ENCODE measurements around the gene POLE. TPM values are rescaled to one million over a fixed set of nuclear protein-coding genes. Genes with fewer than 3 reads are reported as not detected.
A peak's percentile ranks its signal among the peaks of the same experiment; 100 is the strongest.

The POLE gene
- total RNA-seq, 3 donors from 2014 or later (not counting 1 experiment from before 2014, with no cell fraction given) = 58.7 to 66.0 (median 65.0) TPM

DNA sequence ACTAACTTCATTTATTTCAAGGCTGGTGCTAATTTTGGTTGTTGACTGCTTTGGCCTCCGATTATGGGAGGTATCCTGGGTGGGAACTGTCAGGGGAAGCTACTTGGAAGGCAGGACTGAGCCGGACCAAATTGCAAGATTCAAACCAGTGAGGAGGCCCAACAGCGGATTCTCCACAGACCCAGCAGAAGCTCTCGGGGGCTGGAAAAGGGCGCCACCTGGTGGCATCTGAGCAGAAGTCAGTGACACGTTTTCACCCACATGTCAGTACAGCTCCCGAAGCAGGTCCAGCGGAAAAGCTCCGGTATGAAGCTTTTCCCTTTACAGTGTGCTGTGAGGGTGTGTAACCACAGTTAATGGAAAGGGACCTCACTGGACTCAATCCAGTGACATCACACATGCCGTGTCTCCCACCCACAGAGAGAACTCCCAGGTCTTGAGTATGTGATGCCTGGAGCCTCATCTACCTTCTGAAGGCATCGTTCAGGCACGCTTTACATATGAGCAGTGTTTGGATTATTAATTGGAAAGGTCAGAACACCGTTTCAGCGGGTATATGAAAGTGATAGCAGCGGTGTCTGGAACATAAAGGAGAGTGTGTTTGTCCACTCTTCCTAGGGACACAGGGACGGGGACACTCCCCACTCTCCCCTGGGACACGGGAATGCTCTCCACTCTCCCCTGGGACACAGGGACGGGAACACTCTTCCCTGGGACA, 72.1 kb downstream of the POLE start:
- Mint-ChIP-seq H3K4me3 (no peak overlapping the region), H3K9me3 (no peaks in the 10 kb centered on the region), H3K27ac (no peak overlapping the region), H3K27me3 (ENCODE audit: low read depth in 2 of 2) (peaks cover 32 to 39% of the 10 kb centered on the region in 2 donors), H3K36me3 (no peaks in the 10 kb centered on the region), H3K4me1 (peaks cover 10 to 16% of the 10 kb centered on the region in 2 donors)
- Histone ChIP-seq H3K9me3 (ENCODE audit: control insufficient read depth, insufficient read depth, low read length) (peaks cover 12% of the 10 kb centered on the region), H3K4me1 (ENCODE audit: control insufficient read depth, insufficient read depth, low read length) (peaks cover 10% of the 10 kb centered on the region), H3K27ac (ENCODE audit: low read length) (no peak overlapping the region), H3K4me3 (ENCODE audit: low read length) (no peak overlapping the region), H3K36me3 (ENCODE audit: control insufficient read depth, insufficient read depth, low read length) (no peaks in the 10 kb centered on the region), H3K27me3 (ENCODE audit: control insufficient read depth, insufficient read depth, low read length) (peaks cover 27% of the 10 kb centered on the region)
- ATAC-seq (peak; percentile 82 to 94 (median 93)), DNase-seq (peak; percentile 77 to 91)
- TF ChIP-seq, protein P1, sequence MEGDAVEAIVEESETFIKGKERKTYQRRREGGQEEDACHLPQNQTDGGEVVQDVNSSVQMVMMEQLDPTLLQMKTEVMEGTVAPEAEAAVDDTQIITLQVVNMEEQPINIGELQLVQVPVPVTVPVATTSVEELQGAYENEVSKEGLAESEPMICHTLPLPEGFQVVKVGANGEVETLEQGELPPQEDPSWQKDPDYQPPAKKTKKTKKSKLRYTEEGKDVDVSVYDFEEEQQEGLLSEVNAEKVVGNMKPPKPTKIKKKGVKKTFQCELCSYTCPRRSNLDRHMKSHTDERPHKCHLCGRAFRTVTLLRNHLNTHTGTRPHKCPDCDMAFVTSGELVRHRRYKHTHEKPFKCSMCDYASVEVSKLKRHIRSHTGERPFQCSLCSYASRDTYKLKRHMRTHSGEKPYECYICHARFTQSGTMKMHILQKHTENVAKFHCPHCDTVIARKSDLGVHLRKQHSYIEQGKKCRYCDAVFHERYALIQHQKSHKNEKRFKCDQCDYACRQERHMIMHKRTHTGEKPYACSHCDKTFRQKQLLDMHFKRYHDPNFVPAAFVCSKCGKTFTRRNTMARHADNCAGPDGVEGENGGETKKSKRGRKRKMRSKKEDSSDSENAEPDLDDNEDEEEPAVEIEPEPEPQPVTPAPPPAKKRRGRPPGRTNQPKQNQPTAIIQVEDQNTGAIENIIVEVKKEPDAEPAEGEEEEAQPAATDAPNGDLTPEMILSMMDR (IDR thresholded peaks at IDR 0.05) = peak; percentile 86
- intact Hi-C loops (cut with micrococcal nuclease) = loop anchor here (1.0 kb wide), 2 partner anchors 200 to 461 kb away; no protein-coding TSS in a partner anchor
- 27% methylated on average over 18 of the region's 18 CpGs for WGBS (ENCODE audit: insufficient coverage)

DNA sequence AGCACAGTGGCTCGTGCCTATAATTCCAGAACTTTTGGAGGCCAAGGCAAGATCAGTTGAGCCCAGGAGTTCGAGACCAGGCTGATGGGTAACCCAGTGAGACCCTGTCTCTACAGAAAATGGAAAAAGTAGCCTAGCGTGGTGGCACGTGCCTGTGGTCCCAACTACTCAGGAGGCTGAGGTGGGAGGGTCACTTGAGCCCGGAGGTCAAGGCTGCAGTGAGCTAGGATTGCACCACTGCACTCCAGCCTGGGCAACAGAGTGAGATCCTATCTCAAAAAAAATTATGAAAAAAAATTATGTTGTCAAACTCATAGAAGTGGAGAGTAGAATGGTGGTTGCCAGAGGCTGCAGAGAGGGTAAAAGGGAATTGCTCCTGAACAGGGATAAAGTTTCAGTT, 73.1 kb downstream of the POLE start:
- intact Hi-C loops (cut with micrococcal nuclease) = no loop called here
- no peaks in the 10 kb centered on the region for H3K36me3 ChIP-seq (ENCODE audit: control insufficient read depth, insufficient read depth, low read length)
- DNase-seq = no peak
- Mint-ChIP-seq H3K4me3 (no peak overlapping the region), H3K9me3 (no peaks in the 10 kb centered on the region), H3K4me1 (peaks cover 10 to 17% of the 10 kb centered on the region in 2 donors), H3K27me3 (ENCODE audit: low read depth in 2 of 2) (peaks cover 32 to 39% of the 10 kb centered on the region in 2 donors), H3K36me3 (no peaks in the 10 kb centered on the region), H3K27ac (no peak overlapping the region)
- H3K27me3 ChIP-seq (ENCODE audit: control insufficient read depth, insufficient read depth, low read length) = peaks cover 30% of the 10 kb centered on the region
- no peak overlapping the region for H3K4me3 ChIP-seq (ENCODE audit: low read length)
- TF ChIP-seq, protein P1 (IDR thresholded peaks at IDR 0.05) = no peak
- H3K27ac ChIP-seq (ENCODE audit: low read length) = no peak overlapping the region
- 76% methylated on average over 5 of the region's 5 CpGs for WGBS (ENCODE audit: insufficient coverage)
- H3K4me1 ChIP-seq (ENCODE audit: control insufficient read depth, insufficient read depth, low read length) = peaks cover 12% of the 10 kb centered on the region
- peaks cover 12% of the 10 kb centered on the region for H3K9me3 ChIP-seq (ENCODE audit: control insufficient read depth, insufficient read depth, low read length)
- no peak for ATAC-seq

DNA sequence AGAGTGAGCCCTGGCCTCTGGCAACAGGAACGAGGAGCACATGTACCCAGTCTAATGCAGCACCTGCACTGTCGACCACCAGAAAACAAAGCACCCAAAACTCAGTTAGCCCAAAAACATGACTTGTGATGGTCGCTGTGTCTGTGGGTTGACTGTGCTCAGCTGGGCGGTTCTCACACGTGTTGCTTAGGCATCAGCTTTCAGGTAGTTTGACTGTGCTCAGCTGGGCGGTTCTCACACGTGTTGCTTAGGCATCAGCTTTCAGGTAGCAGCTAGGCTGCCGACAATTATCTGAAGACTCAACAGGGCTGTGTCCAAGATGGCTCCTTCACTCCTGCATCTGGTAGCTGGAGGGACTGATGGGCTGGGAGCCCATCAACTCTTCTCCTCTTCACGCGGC, 75.5 kb downstream of the POLE start:
- WGBS (ENCODE audit: insufficient coverage) = 92% methylated on average over 10 of the region's 10 CpGs
- no peaks in the 10 kb centered on the region for H3K9me3 Mint-ChIP-seq
- intact Hi-C loops (cut with micrococcal nuclease) = no loop called here
- H3K4me1 Mint-ChIP-seq = peaks cover 9 to 10% of the 10 kb centered on the region in 2 donors
- peaks cover 5% of the 10 kb centered on the region for H3K9me3 ChIP-seq (ENCODE audit: control insufficient read depth, insufficient read depth, low read length)
- H3K27me3 Mint-ChIP-seq (ENCODE audit: low read depth in 2 of 2) = peaks cover 23 to 33% of the 10 kb centered on the region in 2 donors
- H3K36me3 ChIP-seq (ENCODE audit: control insufficient read depth, insufficient read depth, low read length) = no peaks in the 10 kb centered on the region
- TF ChIP-seq, protein P1 (IDR thresholded peaks at IDR 0.05) = no peak
- no peak overlapping the region for H3K4me3 ChIP-seq (ENCODE audit: low read length)
- no peak overlapping the region for H3K4me3 Mint-ChIP-seq
- H3K4me1 ChIP-seq (ENCODE audit: control insufficient read depth, insufficient read depth, low read length) = peaks cover 12% of the 10 kb centered on the region
- H3K36me3 Mint-ChIP-seq = no peaks in the 10 kb centered on the region
- no peak overlapping the region for H3K27ac Mint-ChIP-seq
- ATAC-seq (no peak), DNase-seq (no peak)
- H3K27me3 ChIP-seq (ENCODE audit: control insufficient read depth, insufficient read depth, low read length) = peaks cover 17% of the 10 kb centered on the region
- H3K27ac ChIP-seq (ENCODE audit: low read length) = no peak overlapping the region
